GM19035 (cell line): ENCODE data around the gene RASAL2.
"Not testable (repeated sequence)": the region's sequence is repeated elsewhere in the genome, so short reads cannot be mapped to it uniquely, and the experiment has no call there.

Experiments
- ATAC-seq: cut with Tn5 transposase; IDR thresholded peaks from one replicate; pipeline ENCODE4 v1.9.1; 2021; ENCODE audit not compliant: unreplicated experiment

The RASAL2 gene

DNA sequence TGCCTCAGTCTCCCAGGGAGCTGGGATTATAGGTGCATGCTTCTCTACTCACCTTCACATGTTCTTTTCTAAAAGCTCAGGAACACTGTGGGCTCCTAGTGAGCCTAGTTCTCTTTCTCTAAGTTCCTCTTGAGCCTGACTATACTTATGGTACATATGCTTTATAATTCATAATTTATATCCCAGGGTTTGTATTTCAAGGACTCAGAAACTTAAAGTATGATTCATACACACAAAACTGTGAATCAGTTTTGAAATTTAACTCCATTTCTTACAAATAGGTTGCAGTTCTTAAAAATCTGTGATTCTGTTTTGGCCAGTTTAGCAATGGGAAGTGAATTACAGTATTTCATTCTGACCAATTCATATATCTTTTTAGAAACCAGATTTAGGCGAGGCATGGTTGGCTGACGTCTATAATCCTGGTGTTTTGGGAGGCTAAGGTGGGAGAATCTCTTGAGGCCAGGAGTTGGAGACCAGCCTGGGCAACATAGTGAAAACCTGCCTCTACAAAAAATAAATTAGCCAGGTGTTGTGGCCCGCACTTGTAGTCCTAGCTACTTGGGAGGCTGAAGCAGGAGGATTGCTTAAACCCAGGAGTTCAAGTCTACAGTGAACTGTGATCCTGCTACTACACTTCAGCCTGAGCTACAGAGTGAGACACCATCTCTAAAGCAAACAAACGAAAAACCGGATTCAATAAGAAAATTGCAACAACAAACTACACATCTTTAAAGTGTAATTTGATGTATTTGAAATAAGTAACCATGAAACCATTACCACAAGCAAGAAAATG is 15.6 kb downstream of the RASAL2 start:
- no peak for ATAC-seq

DNA sequence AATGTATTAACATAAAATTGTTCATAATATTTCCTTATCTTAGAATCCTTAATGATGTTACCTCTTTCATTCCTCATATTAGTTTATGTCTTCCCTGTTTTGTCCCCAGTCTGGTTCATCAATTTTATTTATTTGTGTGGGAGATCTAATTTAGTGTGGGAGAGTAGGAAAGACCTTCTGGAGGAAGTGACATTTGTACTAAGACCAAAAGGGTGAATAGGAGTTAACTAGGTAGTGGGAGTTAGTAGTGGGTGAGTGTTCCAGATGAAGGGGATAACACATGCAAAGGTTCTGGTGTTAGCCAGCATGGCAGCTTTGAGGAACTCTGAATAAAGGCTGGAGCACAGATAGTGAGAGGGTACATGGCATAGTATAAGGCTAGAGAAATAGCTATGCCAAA is 21.4 kb downstream of the RASAL2 start:
- ATAC-seq, result no peak

- no peak for ATAC-seq
Observed at GRCh38 chr1:178118524-178118923, 24.6 kb downstream of the RASAL2 start.

GRCh38 chr1:178119628-178120027 is 25.7 kb downstream of the RASAL2 start:
- ATAC-seq, result no peak

GRCh38 chr1:178120088-178120487 is 26.2 kb downstream of the RASAL2 start:
- no peak for ATAC-seq

- ATAC-seq, result not testable (repeated sequence)
Observed at GRCh38 chr1:178120520-178121052, 26.7 kb downstream of the RASAL2 start.

DNA sequence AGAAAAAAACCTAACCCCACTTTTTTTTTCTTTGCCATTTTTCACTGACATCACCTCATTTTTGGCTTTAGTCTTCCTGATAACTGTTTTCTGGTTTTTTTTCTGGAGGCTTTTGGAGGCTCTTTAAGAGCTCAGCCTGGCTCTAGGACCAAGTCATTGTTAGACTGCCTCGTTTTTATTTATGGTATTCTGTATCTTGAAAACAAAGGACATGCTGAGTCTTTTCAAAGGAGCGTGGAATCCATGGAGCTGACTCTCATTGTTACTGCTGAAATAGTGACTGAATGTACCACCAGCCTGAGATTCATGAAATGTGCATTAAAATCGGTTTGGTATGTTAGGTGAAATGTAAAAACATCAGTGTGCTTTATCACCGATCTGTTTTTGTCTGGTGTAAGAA is 28.0 kb downstream of the RASAL2 start:
- no peak for ATAC-seq

- peak; percentile 61 for ATAC-seq
Observed at GRCh38 chr1:178122283-178122682, 28.4 kb downstream of the RASAL2 start.

DNA sequence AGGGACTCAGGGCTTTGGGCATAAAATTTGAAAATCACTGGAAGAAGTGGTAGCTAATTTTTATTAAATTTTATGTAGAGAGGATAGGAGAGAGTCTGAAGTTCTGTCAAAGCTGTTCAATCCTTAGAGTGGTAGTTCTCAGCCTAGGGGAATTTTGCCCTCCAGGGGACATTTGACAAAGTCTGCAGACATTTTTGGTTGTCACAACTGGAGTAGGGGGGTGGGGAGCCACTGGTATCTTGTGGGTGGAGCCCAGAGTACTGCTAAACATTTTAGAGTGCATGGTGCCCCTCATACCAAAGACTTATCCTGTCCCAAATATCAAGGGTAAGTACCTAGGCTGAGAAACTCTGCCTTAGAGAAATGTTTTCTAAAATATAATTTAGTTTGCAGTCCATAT is 30.2 kb downstream of the RASAL2 start:
- ATAC-seq, result no peak

DNA sequence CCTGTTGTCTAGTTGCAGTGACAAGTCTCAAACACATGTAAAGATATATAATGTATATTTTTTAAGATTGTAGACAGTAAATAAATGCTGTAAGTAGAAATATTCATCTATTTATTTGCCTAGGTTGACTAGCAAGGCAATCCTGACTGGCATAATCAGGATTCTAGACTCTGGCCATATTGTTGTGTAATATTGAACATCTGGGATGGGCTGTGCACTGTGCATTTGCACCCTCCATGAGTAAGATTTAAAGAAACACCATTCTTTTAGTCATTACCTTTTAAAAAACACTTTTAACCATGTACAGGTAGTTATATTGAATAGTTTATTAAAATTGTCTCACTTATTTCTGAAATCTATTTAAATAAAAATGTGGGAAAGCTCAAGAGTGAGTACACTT is 32.4 kb downstream of the RASAL2 start:
- no peak for ATAC-seq

GRCh38 chr1:178126741-178127185 is 32.9 kb downstream of the RASAL2 start:
- ATAC-seq, result no peak

- ATAC-seq, result no peak
Observed at GRCh38 chr1:178127482-178128191, 33.7 kb downstream of the RASAL2 start.

DNA sequence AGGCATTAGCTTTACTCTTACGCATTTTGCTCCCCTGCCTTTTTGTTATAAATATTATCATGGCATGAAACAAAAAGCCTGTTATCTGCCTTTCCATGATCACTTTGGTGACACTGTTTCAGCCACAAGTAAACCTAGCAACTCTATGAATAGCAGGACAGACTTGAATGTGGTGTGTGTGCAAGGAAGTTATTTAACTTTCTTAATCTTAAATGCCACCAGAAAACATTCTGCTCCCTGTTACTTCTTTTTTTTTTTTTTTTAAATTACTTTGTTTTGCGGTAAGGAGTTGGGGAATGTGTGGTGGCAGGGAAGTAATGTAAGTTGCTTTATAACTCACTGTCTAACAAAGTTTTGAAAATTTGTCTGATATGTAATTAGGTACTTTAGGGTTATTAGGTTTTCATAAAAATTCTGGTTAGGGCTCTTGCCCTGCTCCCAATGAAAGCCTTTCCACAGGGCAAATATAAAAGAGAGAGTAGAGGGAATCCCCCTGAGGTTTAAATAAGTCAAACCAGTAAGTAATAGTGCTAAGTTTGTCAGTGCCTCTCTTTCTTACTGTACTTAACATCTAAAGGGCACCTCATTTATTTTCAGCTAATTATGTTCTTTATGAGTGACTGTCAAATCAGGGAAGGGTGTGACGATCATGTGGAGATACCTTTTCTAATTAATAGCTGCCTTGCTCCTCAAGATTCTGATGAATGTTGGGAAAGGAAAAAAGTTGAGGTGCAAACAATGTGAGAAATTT is 39.5 kb downstream of the RASAL2 start:
- ATAC-seq, result no peak

DNA sequence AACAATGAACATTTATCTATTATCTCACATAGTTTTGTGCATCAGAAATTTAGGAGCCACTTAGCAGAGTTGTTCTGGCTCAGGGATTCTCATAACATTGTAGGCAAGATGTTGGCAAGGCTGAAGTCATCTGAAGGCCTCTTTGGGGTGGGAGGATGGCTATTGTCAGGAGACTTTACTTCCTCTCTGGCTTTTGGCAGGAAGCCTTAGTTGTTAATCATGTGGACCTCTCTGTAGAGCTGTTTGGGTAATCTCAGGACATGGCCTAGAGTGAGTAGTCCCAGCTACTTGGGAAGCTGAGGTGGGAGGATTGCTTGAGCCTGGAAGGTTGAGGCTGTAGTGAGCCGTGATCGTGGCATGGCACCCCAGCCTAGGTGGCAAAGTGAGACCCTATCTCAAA is 40.2 kb downstream of the RASAL2 start:
- no peak for ATAC-seq

DNA sequence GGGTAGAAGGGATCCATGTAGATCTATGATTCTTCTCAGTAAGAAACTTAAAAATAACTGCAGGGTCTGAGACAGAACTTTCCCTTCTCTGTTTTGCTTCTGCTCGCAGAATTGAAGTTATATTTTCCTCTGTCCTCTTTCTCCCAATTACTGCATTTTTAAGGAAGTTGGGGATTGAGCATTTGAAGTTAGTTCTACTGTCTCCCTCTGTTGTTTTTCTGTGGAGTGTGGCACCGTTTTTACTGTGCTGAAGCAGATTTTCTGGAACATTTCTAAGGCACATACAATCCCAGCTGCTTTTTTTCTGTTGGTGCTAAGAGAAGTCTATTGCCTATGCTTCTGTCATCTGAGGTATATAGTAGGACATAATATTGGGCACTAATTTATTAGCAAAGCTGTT is 43.3 kb downstream of the RASAL2 start:
- no peak for ATAC-seq

- no peak for ATAC-seq
Observed at GRCh38 chr1:178142806-178143205, 48.9 kb downstream of the RASAL2 start.

- no peak for ATAC-seq
Observed at GRCh38 chr1:178143730-178144690, 50.1 kb downstream of the RASAL2 start.

GRCh38 chr1:178145605-178146004 is 51.7 kb downstream of the RASAL2 start:
- ATAC-seq, result no peak

- ATAC-seq, result no peak
Observed at GRCh38 chr1:178146436-178146835, 52.5 kb downstream of the RASAL2 start.

- no peak for ATAC-seq
Observed at GRCh38 chr1:178150610-178151009, 56.7 kb downstream of the RASAL2 start.
